GM12891 (cell line): ENCODE measurements around the gene FARS2.

ENCODE experiments used
- PAX5 ChIP-seq: IDR thresholded peaks from 2 replicates; pipeline ENCODE4 v1.6.1; 2011; ENCODE audit warnings: low read length, moderate library complexity, mild to moderate bottlenecking; ENCODE audit not compliant: insufficient read depth, severe bottlenecking
- POLR2A ChIP-seq: IDR thresholded peaks from 2 replicates; pipeline ENCODE4 v1.6.1; 2011; ENCODE audit warnings: low read depth, low read length, control low read depth
- POLR2AphosphoS5 ChIP-seq: IDR thresholded peaks from 2 replicates; pipeline ENCODE4 v1.6.1; 2011; ENCODE audit warnings: low read depth, low read length, control low read depth
- POU2F2 ChIP-seq: IDR thresholded peaks from 2 replicates; pipeline ENCODE4 v1.6.1; 2011; ENCODE audit warnings: low read depth, mild to moderate bottlenecking, control low read depth, low read length, moderate library complexity
- SPI1 ChIP-seq: IDR thresholded peaks from 2 replicates; pipeline ENCODE4 v1.6.1; 2011; ENCODE audit warnings: low read depth, low read length, control low read depth
- TAF1 ChIP-seq: IDR thresholded peaks from 2 replicates; pipeline ENCODE4 v1.6.1; 2011; ENCODE audit warnings: low read depth, low read length, control low read depth

DNA sequence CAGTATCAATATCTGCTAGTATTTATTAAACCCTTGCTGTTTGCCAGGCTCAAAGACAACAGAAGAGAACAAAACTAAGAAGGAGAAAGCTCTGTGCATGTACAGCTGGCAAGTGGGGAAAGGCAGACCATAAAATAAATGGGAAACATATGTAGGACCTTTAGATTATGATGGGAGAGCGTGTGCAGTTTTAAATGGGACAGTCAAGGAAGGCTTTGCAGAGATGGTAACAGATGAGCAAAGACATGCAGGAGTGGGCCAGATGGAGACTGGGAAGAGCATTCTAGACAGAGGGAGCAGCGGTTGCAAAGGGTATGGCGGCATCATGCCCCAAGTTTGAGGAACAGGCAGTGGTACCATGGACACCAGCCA lies 485.4 kb downstream of the FARS2 start:
- TF ChIP-seq POLR2AphosphoS5 (no peak), POLR2A (no peak), TAF1 (no peak), SPI1 (no peak), POU2F2 (no peak), PAX5 (no peak)
